ENCODE measurements around the gene BMPR2.

GRCh38 chr2:202454536-202454935 is 78.4 kb downstream of the BMPR2 start:
- TF ChIP-seq CTCF (conservative IDR thresholded peaks at IDR 0.05; ENCODE audit: low read depth, low read length): no peak
- no peak for TF ChIP-seq EZH2 (IDR thresholded peaks at IDR 0.05; ENCODE audit: borderline replicate concordance, low read depth, low read length, poor library complexity, severe bottlenecking)
